ENCODE results near the gene OVOL3.
"Not testable (repeated sequence)": the region's sequence is repeated elsewhere in the genome, so short reads cannot be mapped to it uniquely, and the experiment has no call there.

OVOL3 gene

GRCh38 chr19:36110487-36111199, at the start of gene OVOL3:
TSS of gene OVOL3 (plus strand) at chr19:36111143. CDS start at chr19:36111203, 60 bp downstream.
- no peak for DNase-seq

- no peak for DNase-seq
Observed at GRCh38 chr19:36061367-36061766, 49.6 kb upstream of the OVOL3 start.

DNA sequence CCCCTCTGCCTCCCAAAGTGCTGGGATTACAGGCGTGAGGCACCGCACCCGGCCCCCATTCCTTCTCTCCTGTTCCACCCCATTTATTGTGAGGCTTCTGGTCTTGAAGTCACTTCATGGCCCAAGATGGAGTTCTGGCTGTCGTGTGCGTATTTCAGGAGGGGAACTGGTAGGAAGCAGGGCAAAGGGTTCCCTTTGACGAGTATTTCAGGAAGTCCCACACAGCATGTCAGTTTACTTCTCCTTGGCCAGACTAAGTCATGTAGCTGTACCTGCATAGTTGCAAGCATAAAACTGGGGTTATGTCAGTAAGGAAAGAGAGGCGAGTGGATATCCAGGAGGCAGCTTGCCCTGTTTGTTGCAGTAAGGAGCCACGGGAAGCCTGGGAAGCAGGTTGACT, 46.1 kb upstream of the OVOL3 start:
- no peak for DNase-seq

GRCh38 chr19:36067681-36068080, 43.3 kb upstream of the OVOL3 start:
- no peak for DNase-seq

GRCh38 chr19:36068810-36069499, 42.0 kb upstream of the OVOL3 start:
- DNase-seq: not testable (repeated sequence)

GRCh38 chr19:36072081-36072480, 38.9 kb upstream of the OVOL3 start:
- no peak for DNase-seq

DNA sequence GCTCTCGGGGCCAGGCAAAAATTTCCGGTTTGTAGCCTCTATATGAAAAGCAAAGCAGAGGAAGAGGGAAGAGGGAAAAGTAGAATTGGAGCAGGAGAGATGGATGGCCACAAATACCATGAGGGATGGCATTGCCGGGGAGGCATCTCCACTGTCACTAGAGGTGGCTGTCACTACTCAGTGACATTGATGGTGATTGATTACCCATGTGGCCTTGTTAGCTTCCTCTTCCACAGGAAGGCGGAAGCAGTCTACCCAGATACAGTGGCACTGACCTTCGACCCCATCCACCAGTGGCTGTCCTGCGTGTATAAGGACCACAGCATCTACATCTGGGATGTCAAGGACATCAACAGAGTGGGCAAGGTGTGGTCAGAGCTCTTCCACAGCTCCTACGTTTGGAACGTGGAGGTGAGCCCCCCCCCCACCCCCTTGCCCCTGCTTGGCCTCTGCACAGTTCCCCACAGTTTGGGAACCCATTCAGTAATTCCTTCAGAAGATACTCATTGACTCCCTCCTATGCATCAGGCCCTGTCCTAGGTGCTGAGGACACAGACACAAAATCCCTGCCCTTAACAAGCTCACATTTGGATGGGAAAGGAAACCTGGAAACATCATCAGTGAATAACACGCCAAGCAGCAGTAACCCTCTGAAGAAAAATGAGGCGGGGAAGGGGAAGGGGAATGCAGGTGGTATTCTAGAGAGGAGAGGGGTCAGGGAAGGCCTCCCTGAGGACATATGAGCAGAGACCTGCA, 37.6 kb upstream of the OVOL3 start:
- DNase-seq: no peak

DNA sequence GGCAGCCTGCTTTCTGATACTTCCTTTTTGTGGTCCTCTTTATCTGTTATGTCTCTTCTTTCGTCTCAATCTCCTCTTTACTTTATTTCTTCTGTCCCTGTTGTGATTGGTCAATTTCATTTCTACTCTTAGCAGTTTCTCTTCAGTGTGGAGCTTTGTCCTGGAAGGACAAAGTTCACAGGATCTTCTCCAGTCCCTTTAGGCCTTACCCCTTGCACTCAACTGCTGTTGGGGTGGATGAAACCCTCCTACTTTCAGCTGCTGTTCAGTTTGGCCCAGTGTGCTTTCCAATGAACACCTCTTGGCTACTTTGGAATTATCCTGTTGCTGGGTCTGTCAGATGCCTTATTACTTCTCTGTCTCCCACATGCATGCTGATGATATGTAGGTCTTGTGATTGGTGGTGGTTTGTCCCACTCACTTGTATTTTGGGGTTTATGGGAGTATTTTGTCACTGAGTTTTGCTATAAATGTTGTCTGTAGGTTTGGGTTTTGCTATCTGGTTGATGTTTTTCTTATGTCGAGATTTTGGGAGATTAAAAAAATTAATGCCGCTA, 31.5 kb upstream of the OVOL3 start:
- no peak for DNase-seq

DNA sequence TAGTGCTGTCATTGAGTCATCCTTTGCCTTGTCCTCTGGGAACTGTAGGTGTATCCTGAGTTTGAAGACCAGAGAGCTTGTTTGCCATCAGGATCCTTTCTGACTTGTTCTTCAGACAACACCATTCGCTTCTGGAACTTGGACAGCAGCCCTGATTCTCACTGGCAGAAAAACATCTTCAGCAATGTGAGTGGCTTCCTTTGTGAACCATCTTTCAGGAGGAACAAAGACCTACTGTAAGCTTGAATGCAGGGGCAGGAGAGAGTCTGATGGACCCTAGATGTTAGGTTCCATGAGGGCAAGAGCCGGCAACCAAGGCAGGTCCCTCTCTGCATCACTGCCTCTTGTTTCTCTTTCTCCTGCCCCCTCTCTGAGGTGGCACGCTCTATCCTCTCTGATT, 29.6 kb upstream of the OVOL3 start:
- DNase-seq: no peak

GRCh38 chr19:36081894-36082293, 29.0 kb upstream of the OVOL3 start:
- DNase-seq: no peak

DNA sequence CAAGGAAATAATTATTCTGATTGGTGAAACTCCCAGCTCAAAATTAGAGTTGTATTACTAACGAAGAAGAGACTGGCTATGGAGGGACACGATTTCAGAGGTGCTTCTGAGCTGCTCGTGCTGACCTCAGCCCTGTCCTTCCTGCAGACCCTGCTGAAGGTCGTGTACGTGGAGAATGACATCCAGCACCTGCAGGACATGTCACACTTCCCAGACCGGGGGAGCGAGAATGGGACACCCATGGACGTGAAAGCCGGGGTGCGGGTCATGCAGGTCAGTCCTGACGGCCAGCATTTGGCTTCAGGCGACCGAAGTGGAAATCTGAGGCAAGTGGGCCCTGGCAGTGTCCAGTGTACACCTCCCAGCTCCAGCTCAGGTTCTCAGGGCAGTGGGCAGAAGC, 28.0 kb upstream of the OVOL3 start:
- no peak for DNase-seq

DNA sequence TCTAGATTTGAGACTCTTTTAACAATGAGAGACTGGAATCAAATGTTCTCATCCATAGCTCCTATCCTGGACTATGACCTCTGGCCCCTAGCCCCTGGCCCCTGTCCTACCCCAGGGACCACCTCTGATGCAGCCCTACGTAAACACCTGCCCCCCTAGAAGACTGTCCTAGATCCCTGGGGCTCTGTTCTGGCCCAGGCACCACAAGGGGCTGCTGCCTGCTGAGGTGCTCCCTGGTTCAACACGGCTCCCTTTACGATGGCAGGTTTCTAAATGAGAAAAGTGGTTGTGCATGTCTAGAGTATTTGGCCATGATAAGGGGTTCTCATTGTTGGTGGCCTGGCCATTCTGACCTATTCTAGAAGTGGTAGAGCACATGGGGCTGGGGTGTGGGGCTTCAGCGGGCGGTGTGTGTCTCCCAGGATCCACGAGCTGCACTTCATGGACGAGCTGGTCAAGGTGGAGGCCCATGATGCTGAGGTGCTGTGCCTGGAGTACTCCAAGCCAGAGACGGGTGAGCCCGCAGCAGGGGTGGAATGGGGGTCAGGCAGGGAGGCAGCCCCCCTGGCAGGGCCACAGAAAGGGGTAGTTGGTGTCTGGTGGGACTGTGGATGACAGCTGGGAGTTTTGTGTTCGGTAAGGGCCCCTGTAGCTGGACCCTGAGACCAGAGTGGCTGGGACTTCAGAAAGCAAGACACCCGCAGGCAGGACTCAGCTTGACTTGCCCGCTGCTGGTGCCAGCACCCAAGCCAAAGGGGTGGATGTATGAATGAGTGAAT, 26.5 kb upstream of the OVOL3 start:
- no peak for DNase-seq

GRCh38 chr19:36086326-36086725, 24.6 kb upstream of the OVOL3 start:
- DNase-seq: no peak

DNA sequence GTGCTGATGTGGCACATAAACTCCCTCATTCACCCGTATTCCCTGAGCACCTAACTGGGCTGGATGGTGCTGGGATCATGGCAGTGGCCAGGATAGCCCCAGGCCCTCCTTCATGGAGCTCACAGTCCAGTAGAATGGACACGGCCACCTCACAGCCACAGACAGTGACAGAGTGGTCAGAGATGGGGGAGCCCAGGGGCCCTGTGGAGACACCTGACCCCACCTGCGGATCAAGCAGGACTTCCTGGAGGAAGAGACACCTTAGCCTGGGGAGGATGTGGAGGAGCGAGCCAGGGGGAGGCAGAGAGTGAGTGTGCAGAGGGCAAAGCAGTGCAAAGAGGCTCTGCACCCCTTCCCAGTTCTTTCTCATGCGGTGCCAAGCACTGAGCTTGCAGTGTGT, 21.1 kb upstream of the OVOL3 start:
- DNase-seq: no peak

DNA sequence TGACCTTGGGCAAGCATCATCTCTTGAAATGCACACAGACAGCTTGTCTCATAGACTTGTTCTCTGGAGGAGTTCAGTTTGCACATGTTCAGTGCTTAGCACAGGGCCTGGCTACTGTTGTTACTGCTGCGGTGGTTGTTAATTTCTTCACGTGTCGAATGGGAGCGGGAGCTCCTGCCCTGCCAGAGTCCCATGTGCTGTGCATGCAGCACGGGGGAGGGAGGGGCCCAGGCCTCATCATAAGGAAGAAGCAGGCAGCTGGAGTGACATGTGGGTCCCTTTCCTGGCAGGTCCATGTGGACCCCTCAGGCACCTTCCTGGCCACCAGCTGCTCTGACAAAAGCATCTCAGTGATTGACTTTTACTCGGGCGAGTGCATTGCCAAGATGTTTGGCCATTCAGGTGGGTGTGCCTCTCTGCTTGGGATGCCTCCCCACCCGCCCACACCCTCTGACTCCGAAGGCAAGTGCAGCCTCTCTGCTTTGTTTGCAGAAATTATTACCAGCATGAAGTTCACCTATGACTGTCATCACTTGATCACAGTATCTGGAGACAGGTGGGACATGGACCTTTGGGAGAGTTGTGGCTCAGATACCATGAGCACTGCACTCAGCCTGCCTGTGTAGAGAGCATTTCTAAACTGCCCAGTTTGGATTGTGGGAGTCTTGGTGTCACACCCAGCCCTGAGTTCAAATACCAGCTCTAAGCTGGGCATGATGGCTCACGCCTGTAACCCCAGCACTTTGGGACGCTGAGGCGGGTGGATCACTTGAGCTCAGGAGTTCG, 19.8 kb upstream of the OVOL3 start:
- DNase-seq: no peak

DNA sequence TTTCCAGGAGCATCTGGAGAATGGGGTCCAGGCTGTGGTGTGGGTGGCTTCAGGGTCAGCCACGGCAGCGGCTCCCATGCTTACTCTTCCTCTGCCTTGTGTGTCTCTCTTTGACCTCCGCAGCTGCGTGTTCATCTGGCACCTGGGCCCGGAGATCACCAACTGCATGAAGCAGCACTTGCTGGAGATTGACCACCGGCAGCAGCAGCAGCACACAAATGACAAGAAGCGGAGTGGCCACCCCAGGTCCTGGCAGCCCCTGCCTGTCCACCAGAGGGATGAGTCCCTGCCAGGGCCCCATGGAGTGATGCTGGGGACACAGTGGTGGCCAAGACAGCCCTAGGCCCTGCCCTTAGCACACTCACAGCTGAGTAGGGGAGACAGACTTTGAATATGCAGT, 18.4 kb upstream of the OVOL3 start:
- DNase-seq: no peak

- no peak for DNase-seq
Observed at GRCh38 chr19:36093146-36093662, 17.7 kb upstream of the OVOL3 start.

GRCh38 chr19:36093687-36094086, 17.3 kb upstream of the OVOL3 start:
- DNase-seq: no peak

DNA sequence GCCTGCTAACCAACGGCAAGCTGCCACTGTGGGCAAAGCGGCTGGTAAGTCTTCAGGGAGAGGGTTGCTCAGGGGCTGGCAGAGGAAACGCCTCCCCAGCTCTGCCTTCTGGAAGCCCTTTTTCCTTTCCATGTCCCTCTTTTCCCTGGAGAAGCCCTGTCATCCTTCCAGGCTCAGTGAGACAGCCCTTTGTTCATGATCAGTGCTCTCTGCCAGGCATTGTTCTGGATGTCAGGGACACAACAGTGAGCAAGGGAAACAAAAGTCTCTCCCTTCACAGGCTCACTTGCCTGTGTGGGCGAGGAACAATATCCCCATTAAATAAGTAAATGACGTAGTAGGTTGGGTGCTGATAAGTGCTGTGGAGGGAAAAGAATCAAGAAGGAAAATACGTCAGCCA, 13.9 kb upstream of the OVOL3 start:
- no peak for DNase-seq

DNA sequence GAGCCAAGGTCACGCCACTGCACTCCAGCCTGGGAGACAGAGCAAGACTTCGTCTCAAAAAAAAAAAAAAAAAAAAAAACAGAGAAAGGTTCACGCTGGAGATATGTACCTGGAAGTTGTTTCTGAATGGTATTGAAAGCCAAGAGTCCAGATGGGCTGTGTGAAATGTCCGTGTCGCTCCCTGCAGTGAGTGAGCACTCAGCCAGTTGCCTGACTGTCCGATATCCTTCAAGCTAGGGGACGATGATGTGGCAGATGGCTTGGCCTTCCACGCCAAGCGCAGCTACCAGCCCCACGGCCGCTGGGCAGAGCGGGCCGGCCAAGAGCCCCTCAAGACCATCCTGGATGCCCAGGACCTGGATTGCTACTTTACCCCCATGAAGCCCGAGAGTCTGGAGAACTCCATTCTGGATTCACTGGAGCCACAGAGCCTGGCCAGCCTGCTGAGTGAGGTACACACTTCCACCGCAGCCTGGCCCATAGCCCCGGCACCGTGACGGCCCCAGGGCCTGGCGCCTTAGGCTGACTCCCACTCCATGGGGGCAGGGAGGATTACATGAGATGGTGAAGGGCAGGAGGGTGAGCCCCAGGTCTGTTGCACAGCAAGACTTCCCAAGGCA, 11.7 kb upstream of the OVOL3 start:
- no peak for DNase-seq

GRCh38 chr19:36100476-36100875, 10.5 kb upstream of the OVOL3 start:
- DNase-seq: no peak
